GM23338 (cell line): ENCODE data around the gene GNB1L.

Experiments
- EZH2 ChIP-seq: fragments of 200-600 bp; sonication (generic); IDR thresholded peaks from one replicate; pipeline ENCODE4 v1.8.0; 2017; ENCODE audit warnings: antibody characterized with exemption, mild to moderate bottlenecking, low read depth; ENCODE audit not compliant: unreplicated experiment
- POLR2AphosphoS5 ChIP-seq: IDR thresholded peaks from 2 replicates; pipeline ENCODE4 v1.6.1; 2016; ENCODE audit warnings: antibody characterized with exemption, low read depth

GRCh38 chr22:19764299-19764593 lies 90.4 kb downstream of the GNB1L start:
- TF ChIP-seq EZH2 (peak; percentile 62), POLR2AphosphoS5 (no peak)
